GM20431 (cell line): ENCODE measurements around the gene ZNF141.
"Not testable (repeated sequence)": the region's sequence is repeated elsewhere in the genome, so short reads cannot be mapped to it uniquely, and the experiment has no call there.

Experiments used
- in situ Hi-C: fragments of 300-500 bp; cut with MseI, MboI; formaldehyde crosslinking; loops from one replicate; pipeline ENCODE4 v1.15.0; 2020; ENCODE audit warnings: low sequenced_read_pairs; ENCODE audit not compliant: unreplicated experiment

The ZNF141 gene

GRCh38 chr4:337143-337931 is at the start of gene ZNF141:
Gene ZNF141, plus strand, starts transcription at chr4:337814. Its CDS starts 170 bp downstream, at chr4:337984.
- in situ Hi-C loops = no loop called here

GRCh38 chr4:288891-289290 is 48.7 kb upstream of the ZNF141 start:
- in situ Hi-C loops = no loop called here

- in situ Hi-C loops = no loop called here
These were observed 42.9 kb upstream of the ZNF141 start for GRCh38 chr4:294732-295131.

- in situ Hi-C loops = no loop called here
These were observed 35.2 kb upstream of the ZNF141 start for GRCh38 chr4:302381-302780.

GRCh38 chr4:304516-304915 is 33.1 kb upstream of the ZNF141 start:
- in situ Hi-C loops = not testable (repeated sequence)

- in situ Hi-C loops = no loop called here
These were observed 32.5 kb upstream of the ZNF141 start, which contains the start of gene ZNF732 for GRCh38 chr4:304969-305680. Gene ZNF732, minus strand, starts transcription at chr4:305474. Its CDS starts 164 bp downstream, at chr4:305310.

- in situ Hi-C loops = no loop called here
These were observed 31.1 kb upstream of the ZNF141 start for GRCh38 chr4:306551-306961.

GRCh38 chr4:309807-310206 is 27.8 kb upstream of the ZNF141 start:
- in situ Hi-C loops = no loop called here

- in situ Hi-C loops = no loop called here
These were observed 23.2 kb upstream of the ZNF141 start for GRCh38 chr4:314296-314903.

- in situ Hi-C loops = no loop called here
These were observed 8.9 kb upstream of the ZNF141 start for GRCh38 chr4:328729-329128.

GRCh38 chr4:335515-335914 is 2.1 kb upstream of the ZNF141 start:
- in situ Hi-C loops = no loop called here

- in situ Hi-C loops = no loop called here
These were observed 1.3 kb upstream of the ZNF141 start for GRCh38 chr4:336099-336892.

GRCh38 chr4:336893-337142 is 796 bp upstream of the ZNF141 start:
- in situ Hi-C loops = no loop called here

- in situ Hi-C loops = no loop called here
These were observed 531 bp downstream of the ZNF141 start for GRCh38 chr4:337932-338758.

GRCh38 chr4:338759-339097 is 1.1 kb downstream of the ZNF141 start:
- in situ Hi-C loops = no loop called here

- in situ Hi-C loops = no loop called here
These were observed 2.4 kb downstream of the ZNF141 start for GRCh38 chr4:340011-340410.

- in situ Hi-C loops = no loop called here
These were observed 35.6 kb downstream of the ZNF141 start for GRCh38 chr4:373062-373839.

GRCh38 chr4:374298-375160 is 36.9 kb downstream of the ZNF141 start:
- in situ Hi-C loops = no loop called here
